ENCODE data around the gene MZF1.

MZF1 gene

GRCh38 chr19:58570770-58571574, 2.2 kb downstream of the MZF1 start:
- DNase-seq (ENCODE audit: low read depth, low spot score), result no peak

GRCh38 chr19:58569943-58570670, 3.0 kb downstream of the MZF1 start:
- DNase-seq (ENCODE audit: low read depth, low spot score), result no peak

- no peak for DNase-seq (ENCODE audit: low read depth, low spot score)
Observed at GRCh38 chr19:58569191-58569942, 3.8 kb downstream of the MZF1 start.

- DNase-seq (ENCODE audit: low read depth, low spot score), result no peak
Observed at GRCh38 chr19:58568453-58569130, 4.5 kb downstream of the MZF1 start.

- DNase-seq (ENCODE audit: low read depth, low spot score), result no peak
Observed at GRCh38 chr19:58566989-58567388, 6.1 kb downstream of the MZF1 start.

GRCh38 chr19:58563823-58564222, 9.3 kb downstream of the MZF1 start:
- DNase-seq (ENCODE audit: low read depth, low spot score), result no peak

- DNase-seq (ENCODE audit: low read depth, low spot score), result no peak
Observed at GRCh38 chr19:58563034-58563573, 10.0 kb downstream of the MZF1 start.

GRCh38 chr19:58562122-58563033, 10.8 kb downstream of the MZF1 start:
- no peak for DNase-seq (ENCODE audit: low read depth, low spot score)

- no peak for DNase-seq (ENCODE audit: low read depth, low spot score)
Observed at GRCh38 chr19:58561373-58562121, 11.6 kb downstream of the MZF1 start.

GRCh38 chr19:58560921-58561320, 12.2 kb downstream of the MZF1 start:
- no peak for DNase-seq (ENCODE audit: low read depth, low spot score)

GRCh38 chr19:58560007-58560887, 12.9 kb downstream of the MZF1 start:
- DNase-seq (ENCODE audit: low read depth, low spot score), result no peak

- DNase-seq (ENCODE audit: low read depth, low spot score), result peak; percentile 83
Observed at GRCh38 chr19:58559275-58560006, 13.7 kb downstream of the MZF1 start.

- DNase-seq (ENCODE audit: low read depth, low spot score), result peak; percentile 78
Observed at GRCh38 chr19:58558623-58559274, 14.4 kb downstream of the MZF1 start.

- DNase-seq (ENCODE audit: low read depth, low spot score), result no peak
Observed at GRCh38 chr19:58558066-58558622, 15.0 kb downstream of the MZF1 start, which contains the start of gene UBE2M. TSS of gene UBE2M (minus strand) at chr19:58558611. CDS start at chr19:58558381, 230 bp downstream.

- no peak for DNase-seq (ENCODE audit: low read depth, low spot score)
Observed at GRCh38 chr19:58557221-58558065, 15.7 kb downstream of the MZF1 start.

- no peak for DNase-seq (ENCODE audit: low read depth, low spot score)
Observed at GRCh38 chr19:58556622-58557220, 16.4 kb downstream of the MZF1 start.

All from iPS DF 19.7 (cell line).